Islet of Langerhans (tissue), 1 donor: Measurements from ENCODE around the gene AOX1.
"Not testable (repeated sequence)": the region's sequence is repeated elsewhere in the genome, so short reads cannot be mapped to it uniquely, and the experiment has no call there.

Source experiments
- FAIRE-seq: peaks from one replicate; lab custom pipeline; 2011; peaks lifted over from hg19 to GRCh38; lab: Jason Lieb, UNC

AOX1 gene

GRCh38 chr2:200627110-200627770, 41.4 kb downstream of the AOX1 start:
- no peak for FAIRE-seq

GRCh38 chr2:200628461-200628860, 42.6 kb downstream of the AOX1 start:
- FAIRE-seq, result not testable (repeated sequence)

GRCh38 chr2:200631287-200631686, 45.5 kb downstream of the AOX1 start:
- FAIRE-seq, result no peak

GRCh38 chr2:200634231-200634964, 48.6 kb downstream of the AOX1 start:
- no peak for FAIRE-seq

GRCh38 chr2:200635251-200635650, 49.4 kb downstream of the AOX1 start:
- FAIRE-seq, result no peak

- FAIRE-seq, result no peak
These were observed 52.1 kb downstream of the AOX1 start for GRCh38 chr2:200637901-200638300.

DNA sequence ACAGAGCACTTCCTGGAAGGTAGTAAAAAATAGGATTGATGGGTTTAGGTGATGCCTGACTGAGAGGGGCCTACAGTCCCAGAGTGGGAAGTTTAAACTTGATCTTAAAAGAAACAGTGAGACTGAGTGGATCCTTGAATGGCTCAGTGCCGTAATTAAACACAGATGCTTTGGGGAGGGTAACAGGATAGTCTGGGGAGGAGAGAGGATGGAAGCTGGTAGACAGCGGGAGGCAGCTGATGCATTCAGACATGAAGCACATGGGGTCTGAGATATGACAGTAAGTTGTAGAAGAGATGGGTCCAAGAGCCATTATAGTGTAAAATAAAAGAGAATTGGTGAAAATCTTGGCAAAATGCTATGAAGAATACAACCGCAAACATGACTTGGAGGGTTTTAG, 54.4 kb downstream of the AOX1 start:
- FAIRE-seq, result no peak

DNA sequence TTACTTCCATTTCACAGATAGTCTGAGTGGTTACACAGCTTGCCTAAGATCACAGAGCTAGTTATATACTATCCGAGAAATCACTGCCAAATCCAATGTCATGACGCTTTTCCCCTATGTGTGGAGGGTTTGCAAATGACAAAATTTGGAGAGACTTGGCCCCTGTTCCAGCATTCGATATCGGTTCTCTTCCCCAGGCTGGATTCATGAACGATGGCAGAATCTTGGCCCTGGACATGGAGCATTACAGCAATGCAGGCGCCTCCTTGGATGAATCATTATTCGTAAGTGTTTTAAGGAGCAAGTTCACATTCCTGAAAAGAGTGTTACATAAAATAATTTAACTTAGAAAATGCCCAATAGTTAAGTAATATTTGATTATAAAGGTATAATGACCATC, 55.1 kb downstream of the AOX1 start:
- FAIRE-seq, result no peak

DNA sequence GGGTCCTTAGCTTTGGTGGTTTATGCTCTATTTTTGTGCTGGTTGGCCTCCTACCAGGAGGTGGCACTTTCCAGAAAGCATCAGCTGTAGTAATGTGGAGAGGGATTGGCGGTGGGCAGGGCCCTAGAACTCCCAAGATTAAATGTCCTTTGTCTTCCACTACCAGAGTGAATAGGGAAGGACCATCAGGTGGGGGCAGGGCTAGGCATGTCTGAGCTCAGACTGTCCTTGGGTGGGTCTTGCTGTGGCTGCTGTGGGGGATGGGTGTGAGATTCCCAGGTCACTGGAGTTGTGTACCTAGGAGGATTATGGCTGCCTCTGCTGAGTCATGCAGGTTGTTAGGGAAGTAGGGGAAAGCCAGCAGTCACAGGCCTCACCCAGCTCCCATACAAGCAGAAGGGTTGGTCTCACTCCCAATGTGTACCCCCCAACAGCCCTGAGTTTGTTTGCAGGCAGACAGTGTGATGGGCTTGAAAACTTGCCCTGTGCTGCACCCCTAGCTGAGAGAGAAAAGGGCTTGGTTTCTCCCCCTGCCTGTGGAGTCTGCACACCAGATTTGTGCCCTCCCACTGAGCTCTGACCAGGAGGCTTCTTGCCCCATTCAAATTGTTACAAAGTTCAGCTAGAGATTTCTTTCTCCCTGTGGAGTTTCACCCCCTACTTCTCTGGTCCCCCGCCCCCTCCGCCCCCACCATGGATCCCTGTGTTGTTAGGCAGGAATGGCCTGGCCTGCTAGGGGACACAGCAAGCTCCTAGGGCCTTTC, 62.9 kb downstream of the AOX1 start:
- not testable (repeated sequence) for FAIRE-seq

DNA sequence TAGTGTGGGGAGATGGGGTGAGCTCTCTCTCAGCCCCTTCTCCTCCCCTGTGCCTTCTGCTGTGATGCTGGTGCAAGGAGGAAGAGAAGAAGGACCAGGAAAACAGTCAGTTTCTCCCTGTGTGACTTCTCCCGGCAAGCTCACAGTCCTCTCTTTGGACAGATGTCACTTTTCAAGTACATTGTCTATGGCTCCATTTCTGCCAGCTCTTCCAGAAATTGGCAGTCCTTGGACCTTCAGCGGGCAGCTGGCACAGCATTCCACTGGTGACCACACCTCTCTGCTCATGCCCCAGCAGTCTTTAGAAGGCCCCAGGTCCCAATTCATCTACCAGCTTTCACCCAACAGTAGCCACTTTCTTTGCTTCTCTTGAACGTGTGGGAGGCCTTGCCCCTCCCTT, 63.9 kb downstream of the AOX1 start:
- no peak for FAIRE-seq

DNA sequence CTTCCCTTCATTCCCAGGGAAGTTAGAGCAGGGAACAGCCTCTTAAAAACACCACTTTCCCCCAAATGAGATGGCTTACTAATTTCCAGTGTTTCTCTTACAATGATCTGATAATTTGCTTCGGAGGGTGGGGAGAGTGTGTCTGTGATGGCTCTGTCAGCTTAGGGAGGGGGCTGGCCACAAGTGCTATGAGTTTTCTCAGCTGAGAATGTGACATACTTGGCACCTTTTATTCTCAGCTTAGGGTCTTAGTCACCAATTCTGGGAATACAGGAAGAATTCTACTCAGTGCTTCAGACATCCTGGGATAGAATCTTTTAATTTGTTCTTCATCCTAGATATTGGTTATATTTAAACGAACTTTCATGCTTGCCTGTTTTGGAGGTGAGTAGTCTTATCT, 64.4 kb downstream of the AOX1 start:
- FAIRE-seq, result no peak

DNA sequence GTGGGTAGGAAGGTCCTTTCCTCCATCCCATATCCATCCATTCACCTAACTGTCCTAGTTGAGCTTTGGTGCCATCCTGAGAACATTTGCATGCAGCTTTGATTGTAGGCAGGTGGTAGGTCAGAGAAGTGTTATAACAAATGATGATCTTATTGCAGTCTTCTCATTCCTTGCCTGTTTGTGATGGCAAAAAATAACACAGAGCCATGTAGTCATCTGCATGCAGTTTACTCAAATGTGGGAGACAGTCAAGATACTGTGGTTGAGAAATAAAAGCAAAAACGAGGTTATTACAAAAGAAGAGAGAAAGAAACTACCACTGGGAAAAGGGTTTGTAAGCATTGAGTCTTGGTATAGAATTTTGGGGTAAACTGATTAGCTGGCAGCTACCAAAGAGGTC, 66.3 kb downstream of the AOX1 start:
- no peak for FAIRE-seq

- FAIRE-seq, result no peak
These were observed 67.2 kb downstream of the AOX1 start for GRCh38 chr2:200653021-200653420.

- no peak for FAIRE-seq
These were observed 69.0 kb downstream of the AOX1 start for GRCh38 chr2:200654823-200655222.

- FAIRE-seq, result no peak
These were observed 70.2 kb downstream of the AOX1 start for GRCh38 chr2:200655918-200656580.

- no peak for FAIRE-seq
These were observed 72.6 kb downstream of the AOX1 start for GRCh38 chr2:200658278-200658864.

GRCh38 chr2:200659410-200659809, 73.6 kb downstream of the AOX1 start:
- FAIRE-seq, result no peak

DNA sequence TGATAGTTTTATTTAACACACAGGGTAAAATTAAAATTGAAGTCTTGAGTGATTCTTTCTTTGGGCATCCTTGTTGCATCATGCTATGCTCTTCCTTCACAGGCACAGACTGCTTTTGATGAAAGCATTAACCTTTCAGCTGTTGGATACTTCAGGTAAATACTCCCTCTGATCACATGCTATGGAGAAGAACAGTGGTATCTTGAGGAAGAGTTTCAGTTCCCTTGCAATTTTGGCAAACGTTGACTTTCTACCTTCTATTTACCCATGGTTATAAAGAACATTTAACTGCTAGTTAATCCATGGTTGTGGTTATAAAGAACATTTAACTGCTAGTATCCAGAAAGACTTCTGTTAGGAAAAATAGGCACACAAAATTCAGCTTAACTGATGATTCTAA, 75.7 kb downstream of the AOX1 start:
- FAIRE-seq, result no peak

DNA sequence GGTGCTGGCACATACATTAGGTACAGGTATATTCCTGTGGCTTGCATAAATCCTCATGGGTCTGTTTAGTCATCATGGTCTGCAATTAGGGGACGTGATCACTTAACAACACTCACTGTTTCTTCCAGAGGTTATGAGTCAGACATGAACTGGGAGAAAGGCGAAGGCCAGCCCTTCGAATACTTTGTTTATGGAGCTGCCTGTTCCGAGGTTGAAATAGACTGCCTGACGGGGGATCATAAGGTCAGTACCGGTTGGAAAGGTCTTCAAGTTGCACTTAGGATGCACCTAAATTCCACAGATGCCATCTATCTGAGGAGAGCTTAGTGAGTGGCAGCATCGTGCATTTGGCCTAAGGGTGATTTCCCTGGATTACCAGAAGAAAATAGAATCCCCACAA, 76.9 kb downstream of the AOX1 start:
- FAIRE-seq, result no peak

DNA sequence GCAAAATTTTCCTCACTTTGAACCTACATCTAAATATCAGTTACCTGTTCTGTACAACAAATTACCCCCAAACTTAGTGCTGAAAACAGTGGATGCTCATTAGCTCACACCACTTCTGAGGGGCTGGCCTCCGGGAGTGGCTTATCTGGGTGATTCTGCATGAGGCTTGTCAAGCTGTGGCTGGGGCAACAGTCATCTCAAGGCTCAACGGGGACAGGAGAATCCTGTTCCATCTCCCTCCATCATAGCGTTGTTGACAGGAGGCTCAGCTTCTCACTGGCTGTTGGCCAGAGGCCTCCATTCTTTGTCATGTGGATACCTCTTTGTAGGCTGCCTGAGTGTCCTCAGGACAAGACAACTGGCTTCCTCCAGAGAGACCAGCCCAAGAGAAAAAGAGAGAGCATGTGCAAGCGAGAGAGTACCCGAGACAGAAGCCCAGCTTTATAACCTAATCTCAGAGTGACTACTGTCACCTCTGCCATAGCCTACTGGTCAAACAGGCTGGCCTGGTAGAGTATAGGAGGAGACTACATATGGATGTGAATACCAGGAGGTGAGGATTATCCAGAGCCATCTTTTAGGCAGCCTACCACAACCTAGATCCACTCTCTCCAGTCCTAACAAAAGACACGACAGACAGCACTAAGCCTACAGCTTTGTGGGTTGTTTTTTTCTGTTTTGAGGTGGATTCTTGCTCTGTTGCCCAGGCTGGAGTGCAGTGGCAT, 79.1 kb downstream of the AOX1 start:
- FAIRE-seq, result no peak

- FAIRE-seq, result no peak
These were observed 80.0 kb downstream of the AOX1 start for GRCh38 chr2:200665626-200666453.
